HL-60 (cell line): ENCODE measurements around the gene FAM53B.

Experiments used
- DNase-seq, 2 experiments: peaks; one replicate each; pipeline ENCODE4 v3.0.0-alpha.2; 2010 to 2020; ENCODE audit warnings: low read depth in 1 of 2, low spot score in 1 of 2
- H3K27ac ChIP-seq: fragments of 250-450 bp; sonication (Bioruptor Pico); replicated peaks from 2 replicates; pipeline ENCODE4 v1.5.1; 2020; ENCODE audit warnings: mild to moderate bottlenecking, moderate library complexity
- H3K27me3 ChIP-seq: fragments of 250-450 bp; sonication (Bioruptor Pico); 2 replicates; pipeline ENCODE4 v1.5.1; 2021; ENCODE audit warnings: mild to moderate bottlenecking, moderate library complexity; ENCODE audit not compliant: insufficient read depth, poor library complexity, severe bottlenecking
- H3K4me3 ChIP-seq: replicated peaks from 2 replicates; pipeline ENCODE4 v1.5.1; 2011; ENCODE audit warnings: mild to moderate bottlenecking, control low read depth, low read length; ENCODE audit not compliant: insufficient read depth
- GABPA ChIP-seq: IDR thresholded peaks from 2 replicates; pipeline ENCODE4 v1.6.1; 2012; ENCODE audit warnings: low read depth
- POLR2AphosphoS5 ChIP-seq: IDR thresholded peaks from 2 replicates; pipeline ENCODE4 v1.6.1; 2012; ENCODE audit warnings: low read depth
- SPI1 ChIP-seq: IDR thresholded peaks from 2 replicates; pipeline ENCODE4 v1.6.1; 2012; ENCODE audit warnings: low read depth, mild to moderate bottlenecking, borderline replicate concordance
- TF ChIP-seq, protein P1 (sequence below): IDR thresholded peaks from 2 replicates; pipeline ENCODE4 v1.6.1; 2012; ENCODE audit warnings: low read depth; ENCODE audit not compliant: insufficient replicate concordance
- TF ChIP-seq, protein P2 (sequence below): IDR thresholded peaks from one replicate; pipeline ENCODE4 v1.5.1; 2011; ENCODE audit warnings: low read length, control low read depth, inconsistent platforms; ENCODE audit not compliant: insufficient read depth

The FAM53B gene

DNA sequence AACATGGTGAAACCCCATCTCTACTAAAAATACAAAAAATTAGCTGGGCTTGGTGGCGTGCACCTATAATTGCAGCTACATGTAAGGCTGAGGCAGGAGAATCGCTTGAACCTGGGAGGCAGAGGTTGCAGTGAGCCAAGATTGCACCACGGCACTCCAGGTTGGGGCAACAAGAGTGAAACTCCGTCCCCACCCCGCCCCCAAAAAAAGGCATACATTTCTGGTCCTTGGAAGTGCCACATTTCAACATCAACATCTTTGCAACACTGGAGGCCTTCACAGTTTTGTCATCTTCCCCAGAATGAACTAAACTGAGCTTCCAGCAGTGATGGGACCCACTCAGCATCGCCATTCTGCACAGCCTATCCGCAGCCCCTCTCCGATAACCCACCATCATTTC is 36.6 kb downstream of the FAM53B start:
- H3K27me3 ChIP-seq, result no peaks in the 10 kb centered on the region
- no peak for TF ChIP-seq SPI1
- H3K27ac ChIP-seq, result peak overlapping the region; percentile 59
- no peak overlapping the region for H3K4me3 ChIP-seq
- DNase-seq, result peak in 1 of 2 experiments; percentile 92

- Histone ChIP-seq H3K27me3 (no peaks in the 10 kb centered on the region), H3K4me3 (no peak overlapping the region), H3K27ac (peak overlapping the region; percentile 59)
- no peak for DNase-seq
- TF ChIP-seq GABPA (no peak), POLR2AphosphoS5 (no peak)
- TF ChIP-seq, protein P1, sequence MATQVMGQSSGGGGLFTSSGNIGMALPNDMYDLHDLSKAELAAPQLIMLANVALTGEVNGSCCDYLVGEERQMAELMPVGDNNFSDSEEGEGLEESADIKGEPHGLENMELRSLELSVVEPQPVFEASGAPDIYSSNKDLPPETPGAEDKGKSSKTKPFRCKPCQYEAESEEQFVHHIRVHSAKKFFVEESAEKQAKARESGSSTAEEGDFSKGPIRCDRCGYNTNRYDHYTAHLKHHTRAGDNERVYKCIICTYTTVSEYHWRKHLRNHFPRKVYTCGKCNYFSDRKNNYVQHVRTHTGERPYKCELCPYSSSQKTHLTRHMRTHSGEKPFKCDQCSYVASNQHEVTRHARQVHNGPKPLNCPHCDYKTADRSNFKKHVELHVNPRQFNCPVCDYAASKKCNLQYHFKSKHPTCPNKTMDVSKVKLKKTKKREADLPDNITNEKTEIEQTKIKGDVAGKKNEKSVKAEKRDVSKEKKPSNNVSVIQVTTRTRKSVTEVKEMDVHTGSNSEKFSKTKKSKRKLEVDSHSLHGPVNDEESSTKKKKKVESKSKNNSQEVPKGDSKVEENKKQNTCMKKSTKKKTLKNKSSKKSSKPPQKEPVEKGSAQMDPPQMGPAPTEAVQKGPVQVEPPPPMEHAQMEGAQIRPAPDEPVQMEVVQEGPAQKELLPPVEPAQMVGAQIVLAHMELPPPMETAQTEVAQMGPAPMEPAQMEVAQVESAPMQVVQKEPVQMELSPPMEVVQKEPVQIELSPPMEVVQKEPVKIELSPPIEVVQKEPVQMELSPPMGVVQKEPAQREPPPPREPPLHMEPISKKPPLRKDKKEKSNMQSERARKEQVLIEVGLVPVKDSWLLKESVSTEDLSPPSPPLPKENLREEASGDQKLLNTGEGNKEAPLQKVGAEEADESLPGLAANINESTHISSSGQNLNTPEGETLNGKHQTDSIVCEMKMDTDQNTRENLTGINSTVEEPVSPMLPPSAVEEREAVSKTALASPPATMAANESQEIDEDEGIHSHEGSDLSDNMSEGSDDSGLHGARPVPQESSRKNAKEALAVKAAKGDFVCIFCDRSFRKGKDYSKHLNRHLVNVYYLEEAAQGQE, result no peak
- TF ChIP-seq, protein P2, sequence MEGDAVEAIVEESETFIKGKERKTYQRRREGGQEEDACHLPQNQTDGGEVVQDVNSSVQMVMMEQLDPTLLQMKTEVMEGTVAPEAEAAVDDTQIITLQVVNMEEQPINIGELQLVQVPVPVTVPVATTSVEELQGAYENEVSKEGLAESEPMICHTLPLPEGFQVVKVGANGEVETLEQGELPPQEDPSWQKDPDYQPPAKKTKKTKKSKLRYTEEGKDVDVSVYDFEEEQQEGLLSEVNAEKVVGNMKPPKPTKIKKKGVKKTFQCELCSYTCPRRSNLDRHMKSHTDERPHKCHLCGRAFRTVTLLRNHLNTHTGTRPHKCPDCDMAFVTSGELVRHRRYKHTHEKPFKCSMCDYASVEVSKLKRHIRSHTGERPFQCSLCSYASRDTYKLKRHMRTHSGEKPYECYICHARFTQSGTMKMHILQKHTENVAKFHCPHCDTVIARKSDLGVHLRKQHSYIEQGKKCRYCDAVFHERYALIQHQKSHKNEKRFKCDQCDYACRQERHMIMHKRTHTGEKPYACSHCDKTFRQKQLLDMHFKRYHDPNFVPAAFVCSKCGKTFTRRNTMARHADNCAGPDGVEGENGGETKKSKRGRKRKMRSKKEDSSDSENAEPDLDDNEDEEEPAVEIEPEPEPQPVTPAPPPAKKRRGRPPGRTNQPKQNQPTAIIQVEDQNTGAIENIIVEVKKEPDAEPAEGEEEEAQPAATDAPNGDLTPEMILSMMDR, result no peak
These were observed 37.1 kb downstream of the FAM53B start for GRCh38 chr10:124707144-124707467.

- TF ChIP-seq SPI1 (no peak), POLR2AphosphoS5 (no peak), GABPA (no peak)
- TF ChIP-seq, protein P2, result no peak
- TF ChIP-seq, protein P1, result no peak
- DNase-seq, result no peak
- H3K27me3 ChIP-seq, result no peaks in the 10 kb centered on the region
- H3K27ac ChIP-seq, result peak overlapping the region; percentile 59
- H3K4me3 ChIP-seq, result no peak overlapping the region
These were observed 37.6 kb downstream of the FAM53B start for GRCh38 chr10:124706462-124707143.

DNA sequence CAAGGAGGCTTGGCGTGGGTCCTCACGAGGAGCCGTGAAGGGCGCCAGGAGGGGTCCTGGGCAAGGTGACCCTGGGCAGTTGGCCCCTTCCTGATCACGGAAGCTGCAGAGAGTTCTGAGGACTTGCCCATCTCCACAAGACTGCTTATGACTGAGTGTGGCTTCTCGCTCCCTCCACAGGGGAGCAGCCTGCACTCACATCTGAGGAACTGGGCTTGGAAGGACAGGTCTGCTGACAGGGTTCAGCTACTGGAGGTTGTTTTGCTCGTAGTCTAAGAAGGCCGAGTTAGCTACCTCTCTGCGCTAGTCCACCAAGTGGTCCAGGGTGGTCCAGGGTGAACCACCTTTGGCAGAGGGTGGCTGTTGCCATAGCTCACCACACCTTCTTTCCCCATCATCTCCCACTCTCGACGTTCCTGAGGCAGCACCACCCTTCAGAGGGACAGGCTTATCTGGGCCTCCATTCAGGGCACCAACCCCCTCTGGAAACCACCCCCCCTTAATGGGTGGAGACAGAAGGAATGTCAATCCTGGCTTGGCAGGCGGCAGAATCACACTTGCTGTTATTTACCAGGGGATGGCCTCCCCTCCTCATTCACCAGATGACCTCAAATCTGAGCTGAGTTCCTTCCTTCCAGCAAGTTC is 38.2 kb downstream of the FAM53B start:
- TF ChIP-seq, protein P1, result no peak
- TF ChIP-seq POLR2AphosphoS5, result no peak
- TF ChIP-seq SPI1, result no peak
- TF ChIP-seq, protein P2, result no peak
- TF ChIP-seq GABPA, result no peak
- Histone ChIP-seq H3K4me3 (no peak overlapping the region), H3K27me3 (no peaks in the 10 kb centered on the region), H3K27ac (peak overlapping the region; percentile 72)
- peak in 1 of 2 experiments; percentile 73 for DNase-seq
